IgD-negative memory B cell (primary cell): Measurements from ENCODE around the gene MADD. TPM values are rescaled to one million over a fixed set of nuclear protein-coding genes. Genes with fewer than 3 reads are reported as not detected.
A peak's percentile ranks its signal among the peaks of the same experiment; 100 is the strongest.
"Not testable (repeated sequence)": the region's sequence is repeated elsewhere in the genome, so short reads cannot be mapped to it uniquely, and the experiment has no call there.

Experiments
- H3K27ac Mint-ChIP-seq, 3 donors: one replicate each; pipeline ENCODE4 v1.8.0; 2020 to 2022; ENCODE audit warnings: mild to moderate bottlenecking in 3 of 3, mixed read lengths in 3 of 3, moderate library complexity in 1 of 3
- H3K27me3 Mint-ChIP-seq: one replicate; pipeline ENCODE4 v1.8.0; 2021; ENCODE audit warnings: mixed read lengths
- H3K36me3 Mint-ChIP-seq: one replicate; pipeline ENCODE4 v1.8.0; 2020; ENCODE audit warnings: mild to moderate bottlenecking, mixed read lengths
- H3K4me1 Mint-ChIP-seq, 3 donors: one replicate each; pipeline ENCODE4 v1.8.0; 2020 to 2022; ENCODE audit warnings: mixed read lengths in 3 of 3, mild to moderate bottlenecking in 1 of 3
- H3K4me3 Mint-ChIP-seq, 4 donors: one replicate each; pipeline ENCODE4 v1.8.0; 2020 to 2022; ENCODE audit warnings: mild to moderate bottlenecking in 4 of 4, mixed read lengths in 4 of 4, moderate library complexity in 3 of 4
- H3K9me3 Mint-ChIP-seq, 3 donors: one replicate each; pipeline ENCODE4 v1.8.0; 2020 to 2021; ENCODE audit warnings: mixed read lengths in 3 of 3, mild to moderate bottlenecking in 1 of 3
- polyA plus RNA-seq: library from polyadenylated mRNA; unstranded; fragments of 300-500 nt; fragmentation: Illumina TruSeq; gene quantifications from one replicate; pipeline ENCODE4 v1.2.3, GENCODE V29; 2021

The MADD gene
- polyA plus RNA-seq, 1 donor from 2014 or later = 17.5 TPM

DNA sequence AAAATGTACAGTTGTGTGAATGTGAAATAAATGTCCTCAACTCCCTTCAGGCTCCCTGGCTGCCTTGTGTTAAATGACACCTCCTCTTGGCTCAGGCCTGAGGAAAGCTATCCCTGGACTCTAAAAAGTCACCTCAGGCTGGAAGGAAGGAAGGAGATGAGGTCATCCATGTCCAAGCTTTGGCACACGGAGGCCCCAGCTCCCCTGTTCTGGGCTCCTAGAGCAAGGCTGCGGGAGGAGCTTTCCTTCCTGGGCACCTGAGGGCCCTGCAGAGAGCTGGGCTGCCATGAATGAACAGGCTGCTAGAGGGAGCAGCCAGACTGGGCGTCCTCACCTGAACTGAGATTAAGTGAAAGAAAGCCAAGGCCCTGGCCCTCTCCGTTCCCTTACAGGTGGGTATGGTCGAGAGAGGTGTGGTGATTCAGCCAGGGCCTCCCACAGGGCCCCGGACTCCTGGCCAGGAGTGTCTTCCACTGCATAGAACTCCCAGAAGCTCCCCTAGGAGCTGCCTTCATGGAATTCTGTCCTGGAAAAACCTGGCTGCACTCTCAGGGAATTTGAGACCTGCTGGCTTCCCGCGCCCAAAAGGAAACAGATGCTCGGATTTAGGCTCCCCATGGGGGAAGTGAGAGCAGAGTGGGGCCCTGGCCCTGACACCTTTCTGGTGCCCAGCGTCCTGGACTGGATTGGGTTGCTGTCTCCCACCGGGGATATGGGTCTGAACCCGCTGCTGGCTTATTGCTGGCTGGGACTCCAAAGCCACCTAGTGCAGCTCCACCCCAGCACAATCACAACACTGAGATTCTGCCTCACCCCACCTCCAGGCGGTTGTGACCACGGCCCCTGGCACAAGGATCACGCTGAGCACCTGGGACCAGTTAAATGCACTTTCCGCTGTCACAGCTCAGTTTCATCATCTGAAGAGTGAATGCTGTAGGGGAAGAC lies 60.3 kb downstream of the MADD start:
- Mint-ChIP-seq H3K27ac (no peak overlapping the region), H3K4me1 (peaks cover 8 to 16% (median 12%) of the 10 kb centered on the region in 3 donors), H3K9me3 (no peaks in the 10 kb centered on the region), H3K27me3 (no peaks in the 10 kb centered on the region), H3K4me3 (no peak overlapping the region), H3K36me3 (peaks cover 4% of the 10 kb centered on the region)

DNA sequence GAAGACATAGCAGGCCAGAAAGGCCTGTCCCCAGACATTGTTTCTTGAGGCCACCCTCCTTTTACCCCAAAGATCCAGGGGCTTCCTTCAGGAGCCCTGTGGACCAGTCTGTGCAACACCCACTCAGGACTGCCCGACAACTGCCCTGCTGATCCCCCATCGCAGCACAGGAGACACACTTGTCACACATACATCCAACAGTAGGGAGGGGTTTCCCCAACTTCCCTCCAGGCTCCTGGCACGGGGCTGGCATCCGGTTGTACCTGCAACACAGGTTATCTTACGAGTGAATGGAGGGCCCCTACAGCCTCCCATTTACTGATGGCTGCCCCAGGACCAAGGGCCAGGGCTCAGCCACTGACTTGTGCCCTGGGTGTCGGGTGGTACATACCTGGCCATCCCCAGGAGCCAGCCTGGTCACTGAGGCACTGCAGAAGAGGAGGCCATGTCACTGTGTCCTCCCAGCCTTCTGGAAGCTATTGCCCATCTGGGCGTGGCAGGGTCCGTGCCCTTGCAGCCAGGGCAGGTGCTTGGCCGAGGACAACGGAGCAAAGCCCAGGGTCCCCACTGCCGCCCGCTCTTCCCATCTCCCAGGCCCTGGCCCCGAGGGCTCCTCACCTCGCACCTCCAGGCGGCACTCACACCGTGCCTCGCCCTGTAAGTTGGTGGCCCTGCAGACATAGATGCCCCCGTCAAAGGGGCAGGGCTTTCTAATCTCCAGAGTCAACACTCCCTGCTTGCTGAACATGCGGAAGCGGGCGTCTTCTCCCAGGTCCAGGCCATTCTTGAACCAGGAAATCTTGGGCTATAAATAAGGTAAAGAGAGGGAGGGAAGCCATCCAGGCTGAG lies 61.7 kb downstream of the MADD start:
- H3K27ac Mint-ChIP-seq = peak overlapping the region in 2 of 3 donors; percentile 14 to 31
- H3K4me3 Mint-ChIP-seq = peak overlapping the region in 1 of 4 donors; percentile 32

DNA sequence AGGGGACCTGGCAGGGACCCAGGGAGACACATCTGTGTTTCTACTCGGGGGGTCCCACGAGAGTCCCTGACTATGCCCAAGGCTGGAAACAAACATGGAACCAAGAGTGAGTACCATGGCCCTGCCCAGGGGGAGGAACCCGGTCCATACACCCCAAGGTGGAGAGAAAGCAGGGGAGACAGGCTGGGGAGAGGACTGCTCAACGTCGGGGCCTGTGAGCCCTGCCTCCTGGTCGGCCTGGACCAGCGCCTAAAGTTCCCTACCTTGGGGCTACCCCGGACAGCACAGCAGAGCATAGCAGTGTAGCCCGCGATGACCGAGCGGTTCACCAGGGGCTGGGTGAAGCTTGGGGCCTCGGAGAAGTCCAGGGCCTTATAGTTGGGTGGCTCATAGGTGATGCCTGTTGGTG lies 62.4 kb downstream of the MADD start:
- Mint-ChIP-seq H3K4me1 (peaks cover 8 to 14% (median 12%) of the 10 kb centered on the region in 3 donors), H3K27me3 (no peaks in the 10 kb centered on the region), H3K4me3 (no peak overlapping the region), H3K9me3 (no peaks in the 10 kb centered on the region), H3K27ac (no peak overlapping the region), H3K36me3 (peaks cover 4% of the 10 kb centered on the region)

More for the DNA sequence above, 61.7 kb downstream of the MADD start:
- H3K4me1 Mint-ChIP-seq = peaks cover 8 to 16% (median 12%) of the 10 kb centered on the region in 3 donors
- peaks cover 4% of the 10 kb centered on the region for H3K36me3 Mint-ChIP-seq
- H3K9me3 Mint-ChIP-seq = no peaks in the 10 kb centered on the region
- no peaks in the 10 kb centered on the region for H3K27me3 Mint-ChIP-seq

GRCh38 chr11:47332791-47333525 lies 63.0 kb downstream of the MADD start:
- peaks cover 1% of the 10 kb centered on the region for H3K36me3 Mint-ChIP-seq
- no peak overlapping the region for H3K27ac Mint-ChIP-seq
- H3K4me3 Mint-ChIP-seq = no peak overlapping the region
- H3K27me3 Mint-ChIP-seq = no peaks in the 10 kb centered on the region
- no peaks in the 10 kb centered on the region for H3K9me3 Mint-ChIP-seq
- peaks cover 8 to 11% (median 10%) of the 10 kb centered on the region in 3 donors for H3K4me1 Mint-ChIP-seq

GRCh38 chr11:47333526-47333845 lies 63.6 kb downstream of the MADD start:
- Mint-ChIP-seq H3K27me3 (no peaks in the 10 kb centered on the region), H3K4me3 (no peak overlapping the region), H3K27ac (no peak overlapping the region), H3K36me3 (peaks cover 1% of the 10 kb centered on the region), H3K4me1 (peaks cover 5 to 7% (median 6%) of the 10 kb centered on the region in 3 donors), H3K9me3 (no peaks in the 10 kb centered on the region)

- Mint-ChIP-seq H3K4me1 (peaks cover under 1 to 3% (median 2%) of the 10 kb centered on the region in 3 donors), H3K36me3 (peaks cover under 1% of the 10 kb centered on the region), H3K27me3 (no peaks in the 10 kb centered on the region), H3K27ac (no peak overlapping the region), H3K4me3 (no peak overlapping the region), H3K9me3 (no peaks in the 10 kb centered on the region)
Observed at GRCh38 chr11:47333886-47334443, 64.0 kb downstream of the MADD start.

DNA sequence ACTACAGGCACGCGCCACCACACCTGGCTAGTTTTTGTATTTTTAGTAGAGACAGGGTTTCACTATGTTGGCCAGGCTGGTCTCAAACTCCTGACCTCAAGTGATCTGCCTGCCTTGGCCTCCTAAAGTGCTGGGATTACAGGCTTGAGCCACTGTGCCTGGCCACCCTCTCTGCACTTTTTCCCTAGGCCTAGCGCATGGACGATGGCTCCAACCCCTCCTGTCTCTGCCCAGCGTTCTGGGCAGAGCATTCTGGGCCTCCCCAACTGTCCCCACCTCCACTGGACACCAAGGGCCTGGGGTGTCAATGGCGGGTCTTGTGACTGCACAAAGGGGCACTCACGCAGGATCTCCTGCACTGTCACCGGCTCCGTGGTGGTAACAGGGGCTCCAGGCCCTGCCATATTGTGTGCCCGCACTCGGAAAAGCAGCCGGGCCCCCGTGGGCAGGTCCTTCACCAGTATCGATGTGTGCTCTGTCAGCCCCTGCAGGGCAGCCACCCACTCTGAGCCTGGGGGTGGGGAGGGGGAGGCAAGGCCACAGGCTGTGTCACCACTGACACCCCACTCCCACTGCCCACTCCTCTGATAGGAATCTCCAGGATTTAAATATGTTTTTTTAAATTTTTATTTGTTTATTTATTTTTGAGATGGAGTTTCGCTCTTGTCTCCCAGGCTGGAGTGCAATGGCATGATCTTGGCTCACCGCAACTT lies 64.9 kb downstream of the MADD start:
- not testable (repeated sequence) for H3K27ac Mint-ChIP-seq, H3K4me3 Mint-ChIP-seq, H3K9me3 Mint-ChIP-seq, H3K36me3 Mint-ChIP-seq, H3K4me1 Mint-ChIP-seq, H3K27me3 Mint-ChIP-seq

GRCh38 chr11:47335733-47336132 lies 65.8 kb downstream of the MADD start:
- H3K27ac Mint-ChIP-seq = peak overlapping the region in 1 of 3 donors; percentile 39
- no peaks in the 10 kb centered on the region for H3K27me3 Mint-ChIP-seq
- H3K4me3 Mint-ChIP-seq = no peak overlapping the region
- no peaks in the 10 kb centered on the region for H3K36me3 Mint-ChIP-seq
- no peaks in the 10 kb centered on the region for H3K9me3 Mint-ChIP-seq
- no peaks in the 10 kb centered on the region for H3K4me1 Mint-ChIP-seq

GRCh38 chr11:47336595-47336994 lies 66.7 kb downstream of the MADD start:
- no peak overlapping the region for H3K4me3 Mint-ChIP-seq
- H3K4me1 Mint-ChIP-seq = no peaks in the 10 kb centered on the region
- H3K9me3 Mint-ChIP-seq = no peaks in the 10 kb centered on the region
- H3K36me3 Mint-ChIP-seq = no peaks in the 10 kb centered on the region
- no peak overlapping the region for H3K27ac Mint-ChIP-seq
- H3K27me3 Mint-ChIP-seq = no peaks in the 10 kb centered on the region

- no peak overlapping the region for H3K27ac Mint-ChIP-seq
- H3K9me3 Mint-ChIP-seq = no peaks in the 10 kb centered on the region
- H3K36me3 Mint-ChIP-seq = no peaks in the 10 kb centered on the region
- no peak overlapping the region for H3K4me3 Mint-ChIP-seq
- no peaks in the 10 kb centered on the region for H3K27me3 Mint-ChIP-seq
- no peaks in the 10 kb centered on the region for H3K4me1 Mint-ChIP-seq
Observed at GRCh38 chr11:47337229-47337924, 67.4 kb downstream of the MADD start.

DNA sequence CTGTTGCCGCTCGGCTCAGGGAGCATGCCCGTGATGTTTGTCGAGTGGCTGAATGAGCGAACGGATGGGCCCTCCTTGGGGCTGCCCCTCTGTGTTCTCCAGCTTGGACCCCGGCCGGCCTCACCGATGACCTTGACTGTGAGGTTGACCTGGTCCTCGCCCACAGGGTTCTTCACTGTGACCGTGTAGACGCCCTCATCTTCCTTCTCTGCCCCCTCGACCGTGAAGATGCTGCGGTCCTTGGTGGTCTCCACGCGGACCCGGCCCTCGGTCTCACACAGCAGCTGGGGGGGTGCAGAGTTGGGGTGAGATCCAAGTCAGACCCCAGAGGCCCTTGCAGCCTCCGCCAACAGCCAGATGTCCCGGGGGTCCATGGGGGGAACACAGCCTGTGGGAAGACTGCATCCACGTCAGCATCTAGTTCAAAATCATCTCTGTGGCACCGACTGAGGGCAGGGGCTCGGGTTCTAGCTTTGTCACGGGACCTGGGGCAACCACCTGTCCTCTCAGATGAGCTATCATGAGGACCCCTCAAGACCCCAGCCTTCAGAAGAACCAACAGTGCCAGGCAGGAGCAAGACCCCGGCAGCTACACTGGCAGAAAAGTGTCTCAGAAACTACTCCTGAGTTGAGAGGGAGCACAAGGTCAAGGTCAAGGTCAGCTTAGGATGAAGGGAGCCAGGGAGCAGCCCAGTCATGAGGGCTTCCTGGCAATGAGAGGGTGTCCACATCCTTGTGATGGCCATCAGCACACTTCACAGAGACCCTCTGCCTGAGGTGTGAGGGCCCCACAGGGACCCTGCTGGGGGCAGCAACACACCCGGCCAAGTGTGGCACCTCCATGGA lies 68.7 kb downstream of the MADD start:
- Mint-ChIP-seq H3K36me3 (no peaks in the 10 kb centered on the region), H3K9me3 (no peaks in the 10 kb centered on the region), H3K4me3 (no peak overlapping the region), H3K27ac (peak overlapping the region in 1 of 3 donors; percentile 76), H3K27me3 (no peaks in the 10 kb centered on the region), H3K4me1 (no peaks in the 10 kb centered on the region)

DNA sequence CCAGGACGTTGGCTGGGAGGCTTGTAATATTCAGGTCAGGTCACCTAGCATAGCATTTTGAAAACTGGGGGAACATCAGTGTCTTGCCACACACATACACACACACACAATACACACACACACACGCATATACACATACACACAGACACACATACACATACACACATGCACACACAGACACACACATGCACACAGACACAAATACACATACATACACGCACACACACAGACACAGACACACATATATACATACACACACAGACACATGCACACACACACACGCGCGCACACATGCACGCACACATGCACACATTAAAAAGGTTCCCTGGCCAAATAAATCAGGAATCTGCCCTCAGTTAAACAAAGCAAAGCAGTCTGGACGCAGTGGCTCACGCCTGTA lies 70.1 kb downstream of the MADD start:
- H3K4me3 Mint-ChIP-seq = no peak overlapping the region
- H3K27ac Mint-ChIP-seq = no peak overlapping the region
- no peaks in the 10 kb centered on the region for H3K4me1 Mint-ChIP-seq
- no peaks in the 10 kb centered on the region for H3K9me3 Mint-ChIP-seq
- H3K27me3 Mint-ChIP-seq = no peaks in the 10 kb centered on the region
- H3K36me3 Mint-ChIP-seq = no peaks in the 10 kb centered on the region
